ENCODE results near the gene BBS7.

The BBS7 gene

GRCh38 chr4:121792966-121793365, 77.3 kb downstream of the BBS7 start:
- DNase-seq (ENCODE audit: low read depth in 2 of 2, low spot score in 1 of 2): no peak

- DNase-seq (ENCODE audit: low read depth in 2 of 2, low spot score in 1 of 2): no peak
Observed at GRCh38 chr4:121791481-121791880, 78.8 kb downstream of the BBS7 start.

DNA sequence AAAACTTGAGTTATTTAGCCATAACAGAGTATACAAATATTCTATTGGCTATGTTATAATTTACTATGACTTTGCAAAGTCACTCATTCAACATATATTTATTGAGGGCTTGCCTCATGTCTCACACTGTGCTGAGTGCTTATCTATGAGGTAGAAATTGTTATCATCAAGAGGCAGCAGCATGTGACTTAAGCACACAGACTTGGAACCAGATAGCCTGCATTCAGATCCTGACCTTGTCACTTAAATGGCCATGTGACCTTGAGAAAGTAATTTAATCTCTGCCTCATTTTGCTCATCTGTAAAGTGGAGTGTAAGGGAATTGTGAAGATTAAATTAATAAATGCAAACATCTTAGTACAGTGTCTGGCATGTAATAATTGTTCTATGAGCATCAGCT, 79.3 kb downstream of the BBS7 start:
- DNase-seq (ENCODE audit: low read depth in 2 of 2, low spot score in 1 of 2): no peak

GRCh38 chr4:121789960-121790829, 80.1 kb downstream of the BBS7 start:
- no peak for DNase-seq (ENCODE audit: low read depth in 2 of 2, low spot score in 1 of 2)

GRCh38 chr4:121789455-121789854, 80.8 kb downstream of the BBS7 start:
- no peak for DNase-seq (ENCODE audit: low read depth in 2 of 2, low spot score in 1 of 2)

DNA sequence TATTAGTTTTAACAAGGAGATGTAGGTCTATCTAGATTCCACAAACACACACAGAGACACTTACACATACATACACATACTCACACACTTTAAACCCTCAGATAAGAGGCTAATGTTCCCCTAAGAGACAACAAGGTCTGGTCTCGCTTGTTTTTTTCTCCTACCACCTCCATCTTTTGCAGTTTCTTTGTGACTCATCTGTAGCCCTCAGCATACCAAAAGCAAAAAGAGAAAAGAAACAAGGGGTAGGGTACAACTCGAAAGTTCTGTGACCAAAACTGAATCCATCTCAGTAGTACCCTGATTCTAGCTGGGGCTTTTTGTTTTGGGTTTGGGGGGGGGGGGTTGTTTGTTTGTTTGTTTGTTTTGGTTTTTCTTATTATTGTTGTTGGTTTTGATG, 81.4 kb downstream of the BBS7 start:
- no peak for DNase-seq (ENCODE audit: low read depth in 2 of 2, low spot score in 1 of 2)

GRCh38 chr4:121786221-121786620, 84.1 kb downstream of the BBS7 start:
- DNase-seq (ENCODE audit: low read depth in 2 of 2, low spot score in 1 of 2): no peak

DNA sequence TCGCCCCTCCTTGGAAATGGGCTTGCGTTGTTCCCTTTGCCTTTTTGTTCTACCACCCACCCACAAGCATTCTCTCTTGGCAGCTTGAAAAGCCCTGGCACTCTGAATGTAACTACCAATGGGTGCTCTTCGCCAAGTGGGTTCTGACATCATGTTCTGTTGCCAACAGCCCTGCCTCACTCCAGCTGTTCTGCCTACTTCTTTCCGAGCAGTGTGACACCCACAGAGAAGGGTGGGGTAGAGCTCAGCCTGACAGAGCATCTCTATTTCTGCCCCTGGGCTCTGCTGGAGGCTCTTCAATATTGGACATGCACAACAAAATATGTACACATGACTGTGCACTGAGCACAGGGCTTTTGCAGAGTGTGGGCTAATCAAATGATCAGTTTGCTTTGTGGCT, 84.8 kb downstream of the BBS7 start:
- DNase-seq (ENCODE audit: low read depth in 2 of 2, low spot score in 1 of 2): no peak

- DNase-seq (ENCODE audit: low read depth in 2 of 2, low spot score in 1 of 2): no peak
Observed at GRCh38 chr4:121784975-121785374, 85.3 kb downstream of the BBS7 start.

DNA sequence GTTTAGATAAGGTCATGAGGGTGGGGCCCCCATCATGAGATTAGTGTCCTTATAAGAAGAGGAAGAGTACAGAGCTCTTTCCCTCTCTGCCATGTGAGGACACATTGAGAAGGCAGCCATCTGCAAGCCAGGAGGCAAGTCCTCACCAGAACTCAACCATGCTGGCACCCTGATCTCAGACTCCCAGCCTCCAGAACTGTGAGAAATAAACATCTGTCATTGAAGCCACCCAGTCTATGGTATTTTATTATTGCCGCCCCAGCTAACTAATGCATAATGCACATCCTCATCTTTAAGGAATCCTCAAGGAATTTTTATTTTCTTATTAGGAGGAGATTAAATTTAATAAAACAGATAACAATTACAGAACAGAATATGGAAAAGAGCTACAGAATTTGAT, 85.9 kb downstream of the BBS7 start:
- no peak for DNase-seq (ENCODE audit: low read depth in 2 of 2, low spot score in 1 of 2)

- no peak for DNase-seq (ENCODE audit: low read depth in 2 of 2, low spot score in 1 of 2)
Observed at GRCh38 chr4:121783210-121783609, 87.1 kb downstream of the BBS7 start.

DNA sequence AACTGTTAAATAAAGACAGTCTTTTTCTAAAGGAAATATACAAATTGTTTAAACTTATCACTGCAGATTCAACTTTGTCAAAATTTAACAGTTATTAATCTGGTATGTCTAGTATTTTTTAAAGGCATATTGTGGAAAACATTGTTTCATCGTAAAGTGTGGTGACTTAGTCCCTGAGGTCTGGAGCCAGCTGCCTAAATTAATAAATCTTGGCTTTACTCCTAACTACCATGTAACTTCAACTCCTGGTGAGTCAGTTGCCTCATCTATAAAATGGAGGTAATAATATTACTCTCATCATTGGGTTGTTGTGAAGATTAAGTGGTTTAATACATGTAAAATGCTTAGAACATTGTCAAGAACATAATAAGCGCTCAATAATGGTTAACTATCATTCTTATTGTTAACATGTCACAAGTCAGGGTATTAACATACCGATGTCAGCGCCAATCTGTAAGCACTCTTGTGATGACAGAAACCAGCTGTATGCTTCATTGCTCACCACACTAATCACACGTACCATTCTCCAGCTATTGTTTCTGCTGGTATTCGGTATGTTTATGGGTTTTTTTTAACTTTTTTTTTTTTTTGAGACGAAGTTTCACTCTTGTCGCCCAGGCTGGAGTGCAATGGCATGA, 91.2 kb downstream of the BBS7 start:
- no peak for DNase-seq (ENCODE audit: low read depth in 2 of 2, low spot score in 1 of 2)

DNA sequence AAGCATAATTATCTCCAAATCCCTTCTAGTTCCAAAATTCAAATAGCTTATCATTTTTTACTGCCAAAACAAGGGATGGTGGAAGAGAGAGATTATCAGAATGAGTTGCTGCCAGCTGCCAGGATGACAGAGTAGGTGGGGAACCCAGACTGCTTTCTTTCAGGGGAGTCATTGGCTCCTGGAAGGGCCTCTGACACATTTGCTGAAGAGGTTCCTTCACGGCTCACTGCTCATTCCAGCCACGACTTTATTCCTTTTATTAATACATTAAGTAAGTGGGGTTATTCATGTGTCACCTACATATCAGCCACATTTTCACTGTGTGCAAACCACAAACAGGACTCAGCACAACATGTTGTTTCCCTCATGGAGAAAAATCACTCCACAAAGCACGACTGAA, 92.6 kb downstream of the BBS7 start:
- DNase-seq (ENCODE audit: low read depth in 2 of 2, low spot score in 1 of 2): no peak

GRCh38 chr4:121776610-121777401, 93.5 kb downstream of the BBS7 start:
- no peak for DNase-seq (ENCODE audit: low read depth in 2 of 2, low spot score in 1 of 2)
